Measurements from ENCODE around the gene ADGRB2.

DNA sequence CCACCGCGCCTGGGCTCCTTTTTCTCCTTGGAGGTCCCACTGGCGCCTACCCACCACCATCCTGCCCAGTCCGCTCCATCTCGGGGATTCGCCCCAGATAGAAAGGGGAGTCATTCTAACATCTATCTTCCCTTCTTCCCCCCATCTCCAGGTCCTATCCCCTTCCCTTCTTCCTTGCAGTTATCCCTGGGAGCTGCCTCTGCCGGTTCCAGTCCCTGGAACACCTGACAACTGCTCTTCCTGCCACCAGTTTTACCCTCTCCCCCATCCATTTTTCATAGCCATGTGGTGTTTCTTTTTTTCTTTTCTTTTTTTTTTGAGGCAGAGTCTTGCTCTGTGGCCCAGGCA, 48.3 kb downstream of the ADGRB2 start:
- TF ChIP-seq, protein P1, sequence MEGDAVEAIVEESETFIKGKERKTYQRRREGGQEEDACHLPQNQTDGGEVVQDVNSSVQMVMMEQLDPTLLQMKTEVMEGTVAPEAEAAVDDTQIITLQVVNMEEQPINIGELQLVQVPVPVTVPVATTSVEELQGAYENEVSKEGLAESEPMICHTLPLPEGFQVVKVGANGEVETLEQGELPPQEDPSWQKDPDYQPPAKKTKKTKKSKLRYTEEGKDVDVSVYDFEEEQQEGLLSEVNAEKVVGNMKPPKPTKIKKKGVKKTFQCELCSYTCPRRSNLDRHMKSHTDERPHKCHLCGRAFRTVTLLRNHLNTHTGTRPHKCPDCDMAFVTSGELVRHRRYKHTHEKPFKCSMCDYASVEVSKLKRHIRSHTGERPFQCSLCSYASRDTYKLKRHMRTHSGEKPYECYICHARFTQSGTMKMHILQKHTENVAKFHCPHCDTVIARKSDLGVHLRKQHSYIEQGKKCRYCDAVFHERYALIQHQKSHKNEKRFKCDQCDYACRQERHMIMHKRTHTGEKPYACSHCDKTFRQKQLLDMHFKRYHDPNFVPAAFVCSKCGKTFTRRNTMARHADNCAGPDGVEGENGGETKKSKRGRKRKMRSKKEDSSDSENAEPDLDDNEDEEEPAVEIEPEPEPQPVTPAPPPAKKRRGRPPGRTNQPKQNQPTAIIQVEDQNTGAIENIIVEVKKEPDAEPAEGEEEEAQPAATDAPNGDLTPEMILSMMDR (IDR thresholded peaks at IDR 0.05) = peak in 2 of 5 experiments; percentile 22 to 23
- TF ChIP-seq POLR2A (IDR thresholded peaks at IDR 0.05) (no peak), EP300 (IDR thresholded peaks at IDR 0.05) (no peak)
